ENCODE measurements around the gene BAG2.
A peak's percentile ranks its signal among the peaks of the same experiment; 100 is the strongest.

Gene BAG2

DNA sequence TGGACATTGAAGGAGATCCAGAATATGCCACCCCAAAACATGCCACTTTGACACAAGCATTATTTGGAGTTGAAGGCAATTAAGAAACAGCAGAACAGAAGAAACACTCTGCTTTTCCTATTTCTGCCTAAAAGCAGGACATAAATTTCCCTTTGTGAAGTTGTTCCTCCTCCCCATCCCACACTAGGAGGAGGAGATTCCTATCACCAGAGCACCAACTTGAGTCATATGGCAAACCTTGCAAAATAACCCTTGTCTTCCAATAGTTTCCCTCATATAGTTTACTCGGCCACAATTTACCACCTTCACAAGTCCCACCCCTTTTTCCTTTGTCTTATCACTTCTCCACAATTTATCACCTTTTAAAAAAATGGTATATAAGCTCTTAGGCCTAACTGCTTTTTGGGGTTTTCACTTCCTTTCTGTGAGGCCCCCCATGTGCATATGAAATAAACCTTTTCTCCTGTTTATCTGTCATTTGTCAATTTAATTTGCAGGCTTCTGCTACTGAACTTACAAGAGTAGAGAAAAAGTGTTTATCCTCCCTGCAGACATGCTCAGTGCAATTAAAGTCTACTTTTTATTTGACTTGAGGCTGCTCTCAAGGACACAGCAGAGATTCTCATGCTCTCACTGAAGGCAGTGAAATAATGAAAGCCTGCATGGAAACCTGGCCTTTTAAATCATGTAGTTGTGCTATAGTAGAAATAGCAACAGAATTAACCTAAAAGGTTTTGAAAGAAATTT, 52.8 kb downstream of the BAG2 start:
- DNase-seq: no peak

- DNase-seq: peak; percentile 22 to 63
Observed at GRCh38 chr6:57226221-57226620, 54.1 kb downstream of the BAG2 start.

All from NCI-H2081 (cell line).